Measurements from ENCODE around the gene C1QTNF2.
"Not testable (repeated sequence)": the region's sequence is repeated elsewhere in the genome, so short reads cannot be mapped to it uniquely, and the experiment has no call there.

C1QTNF2 gene

GRCh38 chr5:160347448-160347847 lies 23.0 kb downstream of the C1QTNF2 start:
- DNase-seq (ENCODE audit: extremely low read depth in 1 of 2, low read depth in 1 of 2): no peak

DNA sequence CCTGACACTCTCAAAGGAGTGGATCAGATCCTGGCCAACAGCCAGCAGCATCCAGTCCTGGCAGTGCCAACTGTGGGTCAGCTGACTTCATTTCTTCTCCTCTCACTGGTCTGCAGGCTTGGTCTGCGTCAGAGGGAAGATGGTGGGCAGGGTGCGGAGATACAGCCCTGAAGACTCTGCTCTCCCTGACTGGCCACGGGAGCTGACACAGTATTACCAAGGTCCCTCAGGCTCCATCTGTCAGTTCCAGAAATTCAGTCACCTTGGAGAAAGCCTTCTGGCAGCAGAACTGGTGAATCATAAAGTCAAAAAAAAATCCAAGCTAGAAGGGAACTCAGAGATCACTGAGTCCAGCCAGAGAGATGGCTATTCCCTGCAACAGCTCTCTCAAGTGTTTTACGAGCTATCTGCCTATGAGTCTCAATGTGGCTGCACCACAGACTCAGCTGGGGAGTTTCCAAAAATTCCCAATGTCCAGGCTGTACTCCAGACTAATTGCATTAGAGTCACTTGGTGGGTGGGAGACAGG lies 27.9 kb downstream of the C1QTNF2 start:
- DNase-seq (ENCODE audit: extremely low read depth in 1 of 2, low read depth in 1 of 2): no peak

DNA sequence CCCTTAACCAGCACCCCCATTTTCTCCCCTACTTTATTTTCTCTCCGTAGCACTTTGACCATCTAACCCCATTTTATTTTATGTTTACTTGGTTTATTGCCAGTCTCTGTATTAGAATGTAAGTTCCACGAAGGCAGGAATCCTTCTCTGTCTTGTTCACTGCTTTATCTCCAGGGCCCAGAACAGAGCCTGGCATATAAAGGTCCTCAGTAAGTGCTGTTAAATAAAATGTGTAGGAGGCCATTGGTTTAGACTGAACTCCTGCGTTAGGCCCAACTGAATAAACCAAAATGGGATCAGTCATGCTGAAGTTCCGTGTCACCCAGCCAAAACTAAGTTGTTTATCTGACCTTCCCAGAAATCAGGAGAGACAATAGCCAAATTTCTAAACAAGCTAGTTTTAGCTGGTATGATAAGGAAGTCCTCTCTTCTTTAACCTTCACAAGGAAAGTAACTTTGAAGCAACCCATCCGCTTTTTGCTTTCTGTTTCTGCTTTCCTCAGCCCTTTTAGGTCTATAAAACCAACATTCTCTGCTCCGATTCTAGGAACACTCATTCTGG lies 29.0 kb downstream of the C1QTNF2 start:
- no peak for DNase-seq (ENCODE audit: extremely low read depth in 1 of 2, low read depth in 1 of 2)

- DNase-seq (ENCODE audit: extremely low read depth in 1 of 2, low read depth in 1 of 2): not testable (repeated sequence)
These were observed 29.9 kb downstream of the C1QTNF2 start for GRCh38 chr5:160340513-160340912.

DNA sequence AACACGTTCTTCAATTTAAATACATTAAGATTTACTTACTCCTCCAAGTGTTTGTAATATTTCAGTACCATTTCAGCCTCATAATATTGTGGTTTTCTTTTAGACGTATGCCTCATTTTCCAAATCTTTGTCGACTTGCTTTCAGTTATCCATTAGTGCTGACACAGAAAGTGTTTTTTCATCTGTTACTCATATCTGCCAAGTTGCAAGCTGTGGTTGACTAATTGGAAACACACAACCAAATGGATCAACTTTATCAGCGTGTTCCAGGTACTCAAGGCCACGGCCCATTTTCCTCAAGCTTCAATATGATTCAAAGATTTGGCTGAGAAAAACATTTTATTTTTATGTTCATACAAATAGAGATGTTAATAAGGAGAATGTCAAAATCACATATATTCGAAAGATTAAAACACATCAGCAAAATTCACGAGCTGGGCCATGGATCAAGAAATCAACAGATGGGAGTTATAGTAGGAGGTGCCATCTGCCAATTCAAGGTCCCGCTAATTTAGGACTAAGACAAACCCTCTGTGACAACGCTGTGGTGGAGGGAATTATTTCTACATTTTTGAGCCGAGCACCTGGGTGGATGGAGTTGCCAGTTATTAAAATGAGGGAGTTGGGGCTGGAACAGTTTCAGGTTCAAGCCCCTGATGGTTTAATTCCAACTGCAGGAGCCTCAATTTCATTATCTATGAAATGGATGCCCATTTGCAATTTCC lies 30.9 kb downstream of the C1QTNF2 start:
- DNase-seq (ENCODE audit: extremely low read depth in 1 of 2, low read depth in 1 of 2): no peak

DNA sequence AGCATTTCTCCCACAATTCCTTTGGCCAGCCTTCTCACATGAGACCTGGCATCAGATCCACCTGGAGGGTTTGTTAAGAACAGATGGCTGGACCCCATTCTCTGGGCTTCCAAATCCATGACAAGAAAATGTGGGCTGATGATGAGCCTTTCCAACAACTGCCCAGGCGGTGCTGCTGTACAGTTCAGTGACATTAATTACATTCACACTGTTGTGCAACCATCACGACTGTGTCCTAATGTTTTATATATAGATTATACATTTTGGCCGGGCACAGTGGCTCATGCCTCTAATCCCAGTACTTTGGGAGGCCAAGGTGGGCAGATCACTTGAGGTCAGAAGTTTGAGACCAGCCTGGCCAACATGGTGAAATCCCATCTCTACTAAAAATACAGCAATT lies 35.7 kb downstream of the C1QTNF2 start:
- not testable (repeated sequence) for DNase-seq (ENCODE audit: extremely low read depth in 1 of 2, low read depth in 1 of 2)

- no peak for DNase-seq (ENCODE audit: extremely low read depth in 1 of 2, low read depth in 1 of 2)
These were observed 36.7 kb downstream of the C1QTNF2 start for GRCh38 chr5:160333721-160334120.

DNA sequence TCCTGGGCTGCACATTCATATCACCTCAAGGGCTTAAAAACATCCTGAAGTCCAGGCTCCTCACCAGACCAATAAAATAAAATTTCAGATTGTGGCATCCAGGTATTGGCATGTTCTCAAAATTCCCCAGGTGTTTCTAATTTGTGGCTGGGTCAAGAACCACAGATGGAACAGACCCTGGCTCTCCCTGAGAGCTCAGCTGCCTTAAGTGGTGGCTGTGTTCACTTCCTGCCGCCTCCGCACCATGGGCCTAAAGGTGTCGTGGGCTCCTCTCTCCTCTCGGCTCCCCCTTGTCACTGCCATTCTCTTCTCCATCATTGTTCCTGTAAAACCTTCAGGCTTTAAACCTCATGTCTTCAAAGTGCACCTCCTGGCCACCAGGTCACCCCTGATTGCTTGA lies 40.2 kb downstream of the C1QTNF2 start:
- DNase-seq (ENCODE audit: extremely low read depth in 1 of 2, low read depth in 1 of 2): no peak

DNA sequence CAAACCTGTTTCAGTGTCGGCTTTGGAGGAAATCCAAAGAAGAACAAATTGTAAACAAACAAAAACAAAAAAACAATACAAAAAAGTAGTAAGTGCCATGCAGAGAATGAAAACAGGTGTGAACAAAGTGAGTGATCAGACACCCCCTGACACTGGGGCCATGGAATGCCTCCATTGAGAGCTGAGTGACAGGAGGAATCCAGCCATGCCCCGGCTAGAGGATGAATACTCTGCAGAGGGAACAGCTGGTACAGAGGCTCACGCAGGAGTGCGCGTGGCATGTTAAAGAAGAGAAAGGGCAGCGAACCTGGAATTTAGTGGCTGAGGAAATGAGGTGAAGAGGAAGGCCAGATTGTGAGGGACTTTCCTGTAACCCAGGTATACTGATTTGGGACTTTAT lies 42.6 kb downstream of the C1QTNF2 start:
- no peak for DNase-seq (ENCODE audit: extremely low read depth in 1 of 2, low read depth in 1 of 2)

DNA sequence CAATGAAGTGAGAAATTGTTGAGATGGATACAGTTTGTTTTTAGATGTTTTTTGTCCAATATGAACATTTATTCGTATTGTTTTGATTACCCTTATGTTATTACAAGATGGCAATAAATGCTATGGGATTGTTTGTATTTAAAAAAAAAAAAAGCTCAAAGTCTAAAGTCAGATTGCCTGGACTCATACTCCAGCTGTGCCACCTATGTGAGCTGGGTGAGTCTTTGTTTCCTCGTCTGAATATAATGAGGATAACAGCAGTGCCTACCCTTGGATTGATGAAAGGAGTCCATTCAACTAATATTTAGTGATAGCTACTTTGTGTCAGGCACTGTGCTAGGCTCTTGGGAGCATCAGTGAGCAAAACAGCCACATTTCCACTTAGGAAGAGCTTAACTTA lies 43.4 kb downstream of the C1QTNF2 start:
- DNase-seq (ENCODE audit: extremely low read depth in 1 of 2, low read depth in 1 of 2): no peak

DNA sequence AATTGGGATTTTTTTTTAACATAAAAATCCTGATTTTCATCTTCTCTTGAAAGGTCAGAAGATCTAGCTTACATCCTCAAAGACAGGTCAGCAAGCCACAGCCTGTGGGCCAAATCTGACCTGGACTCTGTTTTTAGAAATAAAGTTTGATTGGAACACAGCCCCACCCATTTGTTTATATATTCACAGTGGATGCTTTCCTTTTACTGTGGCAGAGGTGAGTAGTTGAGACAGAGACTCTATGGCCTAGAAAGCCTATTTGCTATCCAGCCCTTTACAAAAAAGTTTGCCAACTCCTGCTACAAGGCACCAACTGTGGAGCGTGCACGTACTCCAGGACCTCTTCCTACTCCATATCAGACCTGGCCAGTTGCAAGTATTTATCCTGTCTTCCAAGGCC lies 44.7 kb downstream of the C1QTNF2 start:
- no peak for DNase-seq (ENCODE audit: extremely low read depth in 1 of 2, low read depth in 1 of 2)

- no peak for DNase-seq (ENCODE audit: extremely low read depth in 1 of 2, low read depth in 1 of 2)
These were observed 45.5 kb downstream of the C1QTNF2 start for GRCh38 chr5:160324886-160325285.

DNA sequence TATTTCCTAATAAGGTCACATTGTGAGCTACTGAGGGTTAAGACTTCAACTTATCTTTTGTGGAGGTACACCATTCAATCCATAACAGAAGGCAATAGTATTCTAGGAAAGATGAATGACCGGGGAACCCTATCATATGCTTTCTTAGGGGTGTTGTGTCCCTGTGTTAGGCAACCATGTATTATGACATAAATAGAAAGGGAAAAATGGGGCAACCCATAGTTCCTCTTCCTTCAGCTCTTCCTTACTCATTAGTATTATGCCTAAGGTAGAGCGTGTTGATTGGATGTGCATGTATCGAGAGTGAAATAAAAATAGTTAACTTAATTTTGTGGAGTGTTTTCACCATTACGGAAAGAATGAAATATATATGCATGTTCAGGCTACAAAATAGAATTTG lies 52.0 kb downstream of the C1QTNF2 start:
- DNase-seq (ENCODE audit: extremely low read depth in 1 of 2, low read depth in 1 of 2): no peak

GRCh38 chr5:160317434-160317833 lies 53.0 kb downstream of the C1QTNF2 start:
- DNase-seq (ENCODE audit: extremely low read depth in 1 of 2, low read depth in 1 of 2): no peak

GRCh38 chr5:160315968-160316367 lies 54.5 kb downstream of the C1QTNF2 start:
- no peak for DNase-seq (ENCODE audit: extremely low read depth in 1 of 2, low read depth in 1 of 2)

GRCh38 chr5:160312960-160313727 lies 57.3 kb downstream of the C1QTNF2 start:
- DNase-seq (ENCODE audit: extremely low read depth in 1 of 2, low read depth in 1 of 2): no peak

DNA sequence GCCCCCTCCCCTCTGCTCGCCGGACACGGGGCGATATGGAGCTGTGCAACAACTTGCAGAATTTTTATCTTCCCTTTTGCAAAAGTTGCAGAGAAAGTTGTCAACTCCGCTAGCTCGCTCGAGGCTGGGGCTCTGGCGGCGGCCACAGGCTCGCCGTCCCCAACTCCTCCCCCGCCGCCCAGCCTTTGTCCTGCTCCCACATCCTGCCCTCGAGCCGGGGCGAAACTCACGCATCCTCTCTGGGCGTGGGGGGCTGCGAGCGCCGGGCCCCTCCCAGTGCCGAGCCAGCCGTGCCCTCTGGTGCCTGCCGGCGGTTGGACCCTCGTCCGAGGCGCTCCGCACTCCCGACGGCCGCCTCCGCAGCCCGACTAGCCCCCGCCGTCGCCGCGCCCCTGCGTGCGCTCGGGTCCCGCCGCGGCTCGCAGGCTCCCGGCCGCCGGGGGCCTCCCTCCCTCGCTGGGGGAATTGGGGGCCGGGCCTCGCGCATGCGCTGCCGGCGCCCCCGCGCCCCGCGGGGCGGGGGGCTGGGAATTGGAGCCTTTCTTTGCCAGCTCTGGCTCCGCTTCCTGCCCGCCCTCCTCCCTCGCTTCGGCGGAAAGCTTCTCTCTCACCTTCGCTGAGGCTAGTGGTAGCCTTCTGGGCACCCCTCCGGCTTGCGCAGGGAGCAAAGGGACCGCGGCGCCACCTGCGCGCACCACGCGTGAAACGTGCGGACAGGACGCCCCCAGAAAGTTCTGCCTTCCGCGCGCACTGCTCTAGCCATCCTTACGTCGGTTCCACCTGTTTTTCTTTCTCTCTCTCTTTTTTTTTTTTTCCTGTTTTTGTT lies 58.1 kb downstream of the C1QTNF2 start, which contains the start of gene CCNJL:
TSS of gene CCNJL (minus strand) at position 431 of the 826 bp plus-strand sequence. CDS start 641 bp downstream, outside the sequence.
- DNase-seq (ENCODE audit: extremely low read depth in 1 of 2, low read depth in 1 of 2): no peak

DNA sequence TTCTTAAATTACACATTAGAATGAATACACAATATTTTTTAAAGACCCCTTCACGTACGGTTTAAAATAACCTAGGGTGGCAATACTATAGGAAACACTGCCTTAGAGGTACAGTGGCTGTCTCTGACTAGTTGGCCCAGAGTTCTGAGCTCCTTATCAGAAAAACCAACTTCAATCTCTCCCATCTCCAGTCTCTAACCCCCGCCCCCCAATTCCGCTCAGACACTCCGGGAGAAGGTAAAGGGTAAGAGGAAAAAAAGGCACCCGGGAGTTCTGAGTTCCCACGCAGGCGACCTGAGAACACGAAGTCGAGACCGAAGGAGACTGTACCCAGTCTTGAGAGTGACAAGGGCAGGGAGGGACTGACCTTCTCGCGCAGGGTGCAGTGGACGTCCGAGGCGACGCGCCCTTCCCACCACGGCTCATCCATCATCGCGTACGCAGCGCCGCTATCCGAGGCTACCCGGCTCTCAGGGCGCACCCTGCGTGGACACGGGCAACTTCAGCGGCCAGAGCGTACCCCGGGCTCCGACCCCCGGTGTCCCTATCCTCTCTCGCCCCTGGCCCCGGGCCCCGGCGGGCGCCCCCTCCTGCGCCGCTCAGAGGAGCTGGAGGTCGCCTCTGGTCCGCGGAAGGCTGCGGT lies 58.8 kb downstream of the C1QTNF2 start:
- DNase-seq (ENCODE audit: extremely low read depth in 1 of 2, low read depth in 1 of 2): no peak

GRCh38 chr5:160310552-160311295 lies 59.7 kb downstream of the C1QTNF2 start:
- no peak for DNase-seq (ENCODE audit: extremely low read depth in 1 of 2, low read depth in 1 of 2)

DNA sequence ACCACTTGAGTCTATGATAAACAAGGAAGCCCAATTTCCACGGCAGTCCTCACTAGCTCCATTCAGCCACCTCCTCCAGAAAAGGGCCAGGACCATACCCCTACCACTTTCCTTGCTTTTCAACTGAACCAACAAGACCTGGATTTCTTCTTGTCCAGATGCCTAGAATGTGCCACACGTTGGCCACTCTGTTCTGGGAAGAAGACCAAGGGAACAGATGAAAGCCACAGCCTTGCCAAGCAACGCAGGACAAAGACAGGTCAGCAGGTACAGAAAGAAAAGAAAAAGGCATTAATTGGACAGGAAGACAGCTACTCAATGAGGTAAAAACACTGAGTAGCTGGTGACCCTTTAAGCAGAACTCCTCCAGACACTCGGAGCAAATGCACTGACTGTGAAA lies 60.3 kb downstream of the C1QTNF2 start:
- DNase-seq (ENCODE audit: extremely low read depth in 1 of 2, low read depth in 1 of 2): no peak

All from stimulated activated CD8-positive, alpha-beta memory T cell treated with anti-CD3 and anti-CD28 coated beads, Interleukin-7, amount 100 ng/mL, for 48 hours (primary cell).